ENCODE data around the gene GHR.
"Not testable (repeated sequence)": the region's sequence is repeated elsewhere in the genome, so short reads cannot be mapped to it uniquely, and the experiment has no call there.

GHR gene

DNA sequence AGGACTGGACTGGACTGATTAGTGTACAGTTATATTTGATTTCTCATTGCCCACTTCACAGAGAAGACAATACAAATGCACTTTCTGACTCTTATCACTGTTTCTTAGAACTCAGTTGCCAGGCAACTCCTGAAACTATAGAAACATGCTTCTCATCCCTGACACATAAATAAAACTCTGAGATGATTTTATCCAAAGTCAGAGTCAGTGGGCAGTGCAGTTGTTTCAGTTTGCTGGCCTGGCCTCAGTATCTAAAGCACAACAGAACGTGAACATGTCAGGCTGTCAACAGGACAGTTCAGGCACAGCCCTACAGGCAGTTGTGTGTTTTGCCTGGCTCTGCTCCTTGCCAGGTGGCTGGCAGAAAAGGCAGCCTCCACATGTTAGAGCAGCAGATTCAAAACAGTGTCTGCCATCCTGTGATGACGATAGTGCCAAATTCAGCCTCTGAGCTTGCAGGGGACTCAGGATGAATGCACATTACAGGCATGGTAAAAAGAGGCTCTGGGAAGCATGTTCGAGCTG is 268.2 kb downstream of the GHR start:
- DNase-seq (ENCODE audit: low read depth in 1 of 2, low spot score in 1 of 2), result no peak

DNA sequence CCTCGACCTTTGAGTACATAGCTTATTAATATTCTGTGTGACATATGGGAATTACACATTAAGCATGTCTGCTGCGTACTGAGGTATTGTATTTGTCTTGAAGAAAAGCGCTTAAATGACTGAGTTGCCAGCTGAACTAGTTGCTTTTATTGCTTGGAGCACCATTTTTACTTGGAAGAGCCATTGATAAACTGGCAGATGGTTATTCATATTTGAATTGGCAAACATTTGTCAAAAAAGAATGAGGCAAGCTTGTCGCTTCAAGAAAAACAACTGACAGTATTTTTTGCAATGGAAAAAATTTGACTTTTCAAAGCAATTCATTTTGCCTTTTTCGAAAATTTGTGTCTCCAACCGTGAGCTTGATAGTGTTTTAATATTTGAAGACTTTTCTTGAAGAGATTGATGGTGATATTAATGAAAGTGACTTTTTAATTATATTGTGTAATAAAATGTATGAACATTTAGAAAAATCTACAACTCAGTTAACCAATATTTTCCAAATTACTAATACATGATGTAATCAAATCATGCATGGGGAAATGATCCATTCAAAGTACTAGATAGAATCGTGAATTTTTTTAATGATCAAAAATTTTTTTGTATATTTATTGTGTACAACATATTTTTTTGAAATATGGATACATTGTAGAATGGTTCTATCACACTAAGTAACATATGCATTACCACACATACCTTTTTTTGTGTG is 278.3 kb downstream of the GHR start:
- no peak for DNase-seq (ENCODE audit: low read depth in 1 of 2, low spot score in 1 of 2)

DNA sequence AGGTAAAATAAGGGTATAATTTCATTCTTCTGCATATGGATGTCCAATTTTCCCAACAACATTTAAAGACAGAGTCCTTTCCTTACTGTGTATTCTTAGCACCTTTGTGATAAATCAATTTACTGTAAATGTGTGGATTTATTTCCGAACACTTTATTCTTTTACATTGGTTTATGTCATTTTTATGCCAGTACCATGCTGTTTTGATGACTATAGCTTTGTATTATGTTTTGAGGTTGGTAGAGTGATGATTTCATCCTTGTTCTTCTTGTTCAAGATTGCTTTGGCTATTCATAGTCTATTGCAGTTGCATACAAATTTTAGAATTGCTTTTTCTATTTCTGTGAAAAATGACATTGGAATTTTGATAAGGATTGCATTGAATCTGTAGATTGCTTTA is 280.0 kb downstream of the GHR start:
- DNase-seq (ENCODE audit: low read depth in 1 of 2, low spot score in 1 of 2), result no peak

DNA sequence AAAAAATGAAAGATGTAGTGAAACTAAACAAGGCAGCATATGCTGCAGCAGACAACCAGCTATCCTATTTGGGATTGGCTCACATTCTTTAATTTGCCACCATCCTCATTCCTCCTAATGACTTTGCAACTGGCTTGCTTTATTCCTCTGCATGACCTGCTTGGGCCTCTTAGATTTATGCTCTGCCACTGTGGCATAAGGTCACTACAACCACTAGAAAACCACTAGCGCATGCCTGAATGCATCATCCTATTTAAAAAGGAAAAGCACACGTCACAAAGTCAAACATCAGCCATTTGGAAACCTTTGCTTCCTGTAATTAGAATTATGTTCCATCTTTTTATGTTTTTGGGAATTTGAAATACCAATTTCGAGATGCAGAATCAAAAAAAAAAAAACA is 292.5 kb downstream of the GHR start:
- no peak for DNase-seq (ENCODE audit: low read depth in 1 of 2, low spot score in 1 of 2)

DNA sequence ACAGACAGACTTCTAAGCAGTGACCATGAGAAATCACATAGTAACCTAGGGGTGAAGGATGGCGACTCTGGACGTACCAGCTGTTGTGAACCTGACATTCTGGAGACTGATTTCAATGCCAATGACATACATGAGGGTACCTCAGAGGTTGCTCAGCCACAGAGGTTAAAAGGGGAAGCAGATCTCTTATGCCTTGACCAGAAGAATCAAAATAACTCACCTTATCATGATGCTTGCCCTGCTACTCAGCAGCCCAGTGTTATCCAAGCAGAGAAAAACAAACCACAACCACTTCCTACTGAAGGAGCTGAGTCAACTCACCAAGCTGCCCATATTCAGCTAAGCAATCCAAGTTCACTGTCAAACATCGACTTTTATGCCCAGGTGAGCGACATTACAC is 295.4 kb downstream of the GHR start:
- no peak for DNase-seq (ENCODE audit: low read depth in 1 of 2, low spot score in 1 of 2)

DNA sequence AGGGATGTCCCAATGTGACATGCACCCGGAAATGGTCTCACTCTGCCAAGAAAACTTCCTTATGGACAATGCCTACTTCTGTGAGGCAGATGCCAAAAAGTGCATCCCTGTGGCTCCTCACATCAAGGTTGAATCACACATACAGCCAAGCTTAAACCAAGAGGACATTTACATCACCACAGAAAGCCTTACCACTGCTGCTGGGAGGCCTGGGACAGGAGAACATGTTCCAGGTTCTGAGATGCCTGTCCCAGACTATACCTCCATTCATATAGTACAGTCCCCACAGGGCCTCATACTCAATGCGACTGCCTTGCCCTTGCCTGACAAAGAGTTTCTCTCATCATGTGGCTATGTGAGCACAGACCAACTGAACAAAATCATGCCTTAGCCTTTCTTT is 295.8 kb downstream of the GHR start:
- no peak for DNase-seq (ENCODE audit: low read depth in 1 of 2, low spot score in 1 of 2)

DNA sequence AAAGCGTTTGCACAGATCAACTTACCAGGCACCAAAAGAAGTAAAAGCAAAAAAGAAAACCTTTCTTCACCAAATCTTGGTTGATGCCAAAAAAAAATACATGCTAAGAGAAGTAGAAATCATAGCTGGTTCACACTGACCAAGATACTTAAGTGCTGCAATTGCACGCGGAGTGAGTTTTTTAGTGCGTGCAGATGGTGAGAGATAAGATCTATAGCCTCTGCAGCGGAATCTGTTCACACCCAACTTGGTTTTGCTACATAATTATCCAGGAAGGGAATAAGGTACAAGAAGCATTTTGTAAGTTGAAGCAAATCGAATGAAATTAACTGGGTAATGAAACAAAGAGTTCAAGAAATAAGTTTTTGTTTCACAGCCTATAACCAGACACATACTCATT is 297.0 kb downstream of the GHR start:
- no peak for DNase-seq (ENCODE audit: low read depth in 1 of 2, low spot score in 1 of 2)

DNA sequence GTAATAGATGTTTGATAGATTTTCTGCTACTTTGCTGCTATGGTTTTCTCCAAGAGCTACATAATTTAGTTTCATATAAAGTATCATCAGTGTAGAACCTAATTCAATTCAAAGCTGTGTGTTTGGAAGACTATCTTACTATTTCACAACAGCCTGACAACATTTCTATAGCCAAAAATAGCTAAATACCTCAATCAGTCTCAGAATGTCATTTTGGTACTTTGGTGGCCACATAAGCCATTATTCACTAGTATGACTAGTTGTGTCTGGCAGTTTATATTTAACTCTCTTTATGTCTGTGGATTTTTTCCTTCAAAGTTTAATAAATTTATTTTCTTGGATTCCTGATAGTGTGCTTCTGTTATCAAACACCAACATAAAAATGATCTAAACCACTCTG is 298.2 kb downstream of the GHR start:
- DNase-seq (ENCODE audit: low read depth in 1 of 2, low spot score in 1 of 2), result no peak

DNA sequence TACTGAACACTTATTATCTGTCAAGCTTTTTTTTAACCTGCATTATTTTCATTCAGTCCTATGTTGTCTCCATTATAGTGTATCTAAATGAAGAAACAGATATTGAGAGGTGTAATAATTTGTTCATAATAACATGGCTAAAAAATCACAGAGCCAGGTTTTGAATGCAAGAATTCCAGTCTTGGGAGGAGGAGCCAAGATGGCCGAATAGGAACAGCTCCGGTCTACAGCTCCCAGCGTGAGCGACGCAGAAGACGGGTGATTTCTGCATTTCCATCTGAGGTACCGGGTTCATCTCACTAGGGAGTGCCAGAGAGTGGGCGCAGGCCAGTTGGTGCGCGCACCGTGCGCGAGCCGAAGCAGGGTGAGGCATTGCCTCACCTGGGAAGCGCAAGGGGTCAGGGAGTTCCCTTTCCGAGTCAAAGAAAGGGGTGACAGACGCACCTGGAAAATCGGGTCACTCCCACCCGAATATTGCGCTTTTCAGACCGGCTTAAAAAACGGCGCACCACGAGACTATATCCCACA is 311.4 kb downstream of the GHR start:
- not testable (repeated sequence) for DNase-seq (ENCODE audit: low read depth in 1 of 2, low spot score in 1 of 2)

DNA sequence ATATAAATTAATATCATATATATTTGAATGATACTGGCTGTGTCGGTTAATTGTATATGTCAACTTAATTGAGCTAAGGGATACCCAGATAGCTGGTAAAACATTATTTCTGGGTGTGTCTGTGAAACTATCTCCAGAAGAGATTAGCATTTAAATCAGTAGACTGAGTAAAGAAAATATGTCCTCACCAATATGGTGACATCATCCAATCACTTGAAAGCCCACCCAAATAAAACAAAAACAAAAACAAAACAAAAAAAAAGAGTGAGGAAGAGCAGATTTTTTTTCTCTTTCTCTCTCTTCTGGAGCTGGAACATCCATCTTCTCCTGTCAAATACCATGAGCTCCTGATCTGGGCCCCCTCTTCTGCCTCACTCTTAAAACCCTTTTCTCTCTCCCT is 317.7 kb downstream of the GHR start:
- no peak for DNase-seq (ENCODE audit: low read depth in 1 of 2, low spot score in 1 of 2)

DNA sequence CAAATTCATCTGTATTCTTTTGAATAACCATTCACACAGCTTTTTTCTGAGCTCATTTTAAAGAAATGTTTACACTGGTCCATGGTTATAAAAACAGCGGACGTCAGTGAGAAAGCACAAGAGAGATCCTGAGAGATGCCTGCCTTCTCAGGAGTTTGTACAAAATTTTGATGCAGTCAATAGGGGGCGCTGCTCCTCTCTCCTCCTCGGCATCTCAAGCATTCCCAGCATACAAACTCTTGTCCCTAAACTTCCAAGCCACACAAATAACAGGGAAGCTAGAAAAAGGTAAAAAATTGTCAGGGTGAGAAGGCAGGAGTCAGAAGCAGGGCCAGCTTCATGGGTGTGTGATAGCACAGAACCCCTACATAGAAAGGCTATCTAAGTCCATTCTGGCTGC is 322.2 kb downstream of the GHR start:
- DNase-seq (ENCODE audit: low read depth in 1 of 2, low spot score in 1 of 2), result no peak

DNA sequence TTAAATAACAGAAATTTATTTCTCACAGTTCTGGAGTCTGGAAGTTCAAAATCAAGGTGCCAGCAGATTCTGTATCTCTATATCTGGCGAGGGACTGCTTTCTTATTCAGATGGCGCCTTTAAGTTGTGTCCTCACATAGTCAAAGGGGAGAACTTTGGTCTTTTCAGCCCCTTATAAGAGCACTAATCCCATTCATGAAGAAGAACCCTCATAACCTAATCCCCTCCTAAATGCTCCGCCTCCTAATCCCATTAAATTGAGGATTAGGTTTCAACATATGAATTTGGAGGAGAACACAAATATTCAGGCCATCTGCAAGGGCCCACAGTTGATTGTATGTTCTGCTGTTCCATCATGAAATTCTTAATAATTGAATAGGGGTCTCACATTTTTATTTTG is 322.6 kb downstream of the GHR start:
- DNase-seq (ENCODE audit: low read depth in 1 of 2, low spot score in 1 of 2), result no peak

DNA sequence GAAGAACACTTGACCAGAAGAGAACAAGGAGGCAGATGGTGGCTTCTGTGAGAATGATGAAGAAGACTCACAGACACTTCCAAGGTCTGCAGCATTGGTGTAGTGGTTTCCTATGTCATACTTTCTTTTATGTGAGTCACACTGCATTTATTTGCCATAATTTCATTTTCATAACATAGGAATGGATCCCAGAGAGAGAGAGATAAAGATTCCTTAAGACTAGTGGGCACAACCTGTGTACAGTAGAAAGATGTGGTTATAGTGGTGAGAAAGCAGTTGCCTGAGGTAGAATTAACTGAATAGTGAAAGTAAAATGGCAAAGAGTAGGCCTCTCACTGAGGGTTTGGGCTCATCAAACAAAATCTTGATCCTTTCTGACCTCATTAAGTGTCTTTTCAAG is 325.8 kb downstream of the GHR start:
- DNase-seq (ENCODE audit: low read depth in 1 of 2, low spot score in 1 of 2), result no peak

DNA sequence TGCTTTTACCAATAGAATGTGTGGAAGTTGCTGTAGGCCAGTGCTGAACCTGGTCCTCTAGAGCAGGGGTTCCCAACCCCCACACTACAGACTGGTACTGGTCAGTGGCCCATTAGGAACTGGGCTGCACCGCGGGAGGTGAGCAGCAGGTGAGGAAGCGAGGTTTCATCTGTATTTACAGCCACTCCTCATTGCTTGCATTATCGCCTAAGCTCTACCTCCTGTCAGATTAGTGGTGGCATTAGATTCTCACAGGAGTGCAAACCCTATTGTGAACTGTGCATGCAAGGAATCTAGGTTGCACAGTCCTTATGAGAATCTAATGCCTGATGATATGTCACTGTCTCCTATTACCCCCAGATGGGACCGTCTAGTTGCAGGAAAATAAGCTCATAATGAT is 327.3 kb downstream of the GHR start:
- DNase-seq (ENCODE audit: low read depth in 1 of 2, low spot score in 1 of 2), result no peak

DNA sequence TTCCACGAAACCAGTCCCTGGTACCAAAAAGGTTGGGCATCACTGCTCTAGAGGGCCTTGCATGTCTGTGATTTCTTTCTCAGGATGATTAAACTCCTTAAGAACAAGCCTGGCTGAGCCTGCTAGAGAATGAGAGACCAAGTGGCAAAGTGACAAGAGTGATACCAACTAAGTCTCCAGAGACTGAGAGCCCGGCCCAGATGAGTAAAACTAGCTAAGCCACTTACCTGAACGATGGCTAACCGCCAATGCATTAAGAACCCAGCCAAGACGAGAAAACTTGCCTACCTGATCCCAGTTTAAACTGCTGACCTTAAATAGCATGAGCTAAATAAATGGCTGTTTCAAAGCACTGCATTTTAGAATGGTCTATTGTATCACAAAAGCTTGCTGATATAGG is 327.8 kb downstream of the GHR start:
- DNase-seq (ENCODE audit: low read depth in 1 of 2, low spot score in 1 of 2), result no peak

DNA sequence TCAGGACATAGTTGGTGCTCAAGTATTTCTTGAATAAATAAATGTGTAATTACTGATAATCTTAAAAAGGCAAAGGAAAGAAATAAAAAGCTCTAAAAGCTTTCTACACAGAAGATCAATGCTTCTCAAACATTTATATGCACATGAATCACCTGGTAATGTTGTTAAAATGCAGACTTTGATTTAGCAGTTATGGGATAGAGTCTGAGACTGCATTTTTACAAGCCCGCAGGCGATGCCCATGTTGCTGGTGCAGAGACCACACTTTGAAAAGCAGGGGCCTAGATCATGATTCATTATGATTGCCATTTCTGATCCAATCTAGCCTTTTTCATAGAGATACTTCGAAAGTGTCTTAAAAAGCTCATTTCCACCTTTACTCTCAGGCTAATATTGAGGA is 329.9 kb downstream of the GHR start:
- no peak for DNase-seq (ENCODE audit: low read depth in 1 of 2, low spot score in 1 of 2)

DNA sequence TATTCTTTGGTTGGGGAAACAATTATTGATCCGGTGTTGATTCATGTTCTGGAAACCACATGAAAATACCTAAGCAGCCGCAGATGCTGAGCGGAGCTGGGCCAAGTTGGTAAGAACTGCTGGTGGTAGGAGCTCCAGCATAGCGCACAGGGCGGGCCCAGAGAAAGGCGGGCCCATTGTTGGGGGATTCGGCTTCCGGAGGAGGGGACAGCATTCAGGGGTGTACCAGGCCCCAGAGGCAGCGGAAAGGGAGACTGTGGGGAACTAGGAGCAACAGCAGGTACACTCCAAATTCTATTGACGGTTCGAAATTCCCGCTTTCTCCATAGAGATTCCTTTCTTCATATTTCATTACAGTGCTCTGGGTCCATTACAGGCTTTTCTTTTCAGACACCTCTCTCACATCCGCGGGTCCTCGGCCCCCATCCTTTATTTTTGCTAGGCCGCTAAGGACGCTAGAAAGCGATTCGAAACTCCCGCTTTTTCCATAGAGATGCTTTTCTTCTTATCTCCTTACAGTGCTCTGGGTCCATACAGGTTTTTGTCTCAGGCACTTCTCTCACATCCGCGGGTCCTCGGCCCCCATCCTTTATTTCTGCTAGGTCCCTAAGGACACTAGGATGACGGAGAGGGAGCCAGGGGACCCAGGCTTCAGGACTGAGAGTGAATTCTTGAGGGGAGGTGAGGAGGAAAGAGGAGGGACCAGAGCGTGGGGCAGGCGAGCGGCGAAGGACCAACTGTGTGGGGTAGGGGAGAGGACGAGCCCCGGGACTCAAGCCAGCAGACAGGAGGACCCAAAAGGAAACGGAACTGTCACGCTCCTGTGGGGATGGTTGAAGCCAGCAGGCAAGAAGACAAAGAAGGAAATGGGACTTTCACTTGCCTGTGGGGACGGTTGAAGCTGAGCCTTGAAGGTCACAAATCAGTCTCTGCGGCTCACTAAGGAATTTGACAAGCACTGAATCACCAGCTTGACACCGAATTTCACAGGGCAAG is 333.7 kb downstream of the GHR start, which contains the start of gene CCDC152:
Gene CCDC152 (plus strand): TSS at position 213 of the 996 bp plus-strand sequence. CDS start 2,304 bp downstream, outside the sequence.
- DNase-seq (ENCODE audit: low read depth in 1 of 2, low spot score in 1 of 2), result peak; percentile 5 to 28

DNA sequence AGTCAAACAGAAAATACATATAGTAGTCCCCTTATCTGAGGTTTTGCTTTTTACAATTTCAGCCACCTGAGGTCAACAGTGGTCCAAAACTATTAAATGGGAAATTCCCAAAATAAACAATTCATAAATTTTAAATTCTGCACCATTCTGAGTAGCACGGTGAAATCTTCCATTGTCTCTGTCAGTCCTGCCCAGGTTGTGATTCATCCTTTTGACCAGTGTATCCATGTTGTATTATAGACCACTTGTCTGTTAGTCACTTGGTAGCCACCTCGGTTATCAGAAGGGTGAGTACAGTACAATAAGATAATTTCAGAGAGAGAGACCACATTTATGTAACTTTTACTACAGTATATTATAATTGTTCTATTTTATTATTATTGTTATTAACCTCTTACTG is 336.2 kb downstream of the GHR start:
- no peak for DNase-seq (ENCODE audit: low read depth in 1 of 2, low spot score in 1 of 2)

DNA sequence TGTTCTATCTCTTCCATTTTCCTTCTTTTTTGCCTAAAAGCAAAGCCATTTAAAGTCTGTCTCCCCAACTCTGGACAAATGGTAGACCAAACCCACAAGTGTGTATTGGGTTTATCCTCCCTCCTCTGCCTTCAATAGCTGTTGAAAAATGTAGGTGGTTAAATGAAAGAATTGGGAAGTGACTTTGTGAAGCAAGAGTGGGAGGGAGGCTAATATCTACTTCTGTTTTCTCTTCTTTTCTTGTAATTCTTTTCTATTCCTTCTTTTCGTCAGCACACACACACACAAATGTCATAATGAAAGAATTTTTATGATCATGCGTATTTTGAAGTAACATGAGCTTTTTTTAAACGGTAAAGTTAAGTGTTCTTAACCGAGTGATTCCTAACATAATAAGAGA is 337.2 kb downstream of the GHR start:
- no peak for DNase-seq (ENCODE audit: low read depth in 1 of 2, low spot score in 1 of 2)

DNA sequence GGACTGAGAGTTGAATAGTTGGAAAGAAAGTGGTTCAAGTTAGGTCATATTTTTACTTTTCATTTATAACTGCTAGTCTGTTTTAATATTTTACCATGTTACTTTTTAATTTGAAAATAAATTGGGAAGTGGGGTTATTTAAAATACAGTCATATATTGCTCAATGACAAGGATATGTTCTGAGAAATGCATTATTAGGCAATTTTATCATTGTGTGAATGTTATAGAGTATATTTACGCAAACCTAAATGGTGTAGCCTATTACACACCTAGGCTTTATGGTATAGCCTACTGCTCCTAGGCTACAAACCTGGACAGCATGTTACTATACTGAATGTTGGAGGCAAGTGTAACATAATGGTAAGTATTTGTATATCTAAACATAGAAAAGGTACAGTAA is 338.6 kb downstream of the GHR start:
- no peak for DNase-seq (ENCODE audit: low read depth in 1 of 2, low spot score in 1 of 2)

DNA sequence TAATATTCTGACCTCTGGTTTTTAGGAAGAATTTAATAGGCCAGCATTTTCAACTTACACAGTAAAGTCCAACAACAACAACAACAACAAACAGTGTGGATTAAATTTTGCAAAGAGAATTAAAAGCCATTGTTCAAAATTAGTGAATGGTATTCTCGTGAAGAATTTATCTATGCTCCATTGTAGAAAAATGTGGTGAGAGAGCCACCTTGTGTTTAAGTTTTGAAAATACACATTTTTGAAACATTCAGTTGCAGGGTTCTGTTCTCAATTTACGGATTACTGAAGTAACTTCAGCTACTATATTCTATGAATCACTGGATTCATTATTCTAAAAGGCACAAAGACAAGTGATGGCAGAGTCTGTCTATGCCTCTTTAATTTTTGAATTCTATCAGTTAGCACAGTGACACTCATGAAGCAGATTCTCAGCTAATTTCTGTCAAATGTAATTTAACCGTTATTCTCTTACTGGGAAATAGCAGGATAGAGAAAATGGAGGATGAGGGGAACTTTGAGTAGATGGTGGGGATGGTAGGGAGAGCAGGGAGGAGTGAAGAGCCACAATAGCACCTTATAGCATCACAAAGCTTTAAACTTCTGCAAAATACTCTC is 344.4 kb downstream of the GHR start:
- DNase-seq (ENCODE audit: low read depth in 1 of 2, low spot score in 1 of 2), result no peak

All from stimulated activated CD4-positive, alpha-beta T cell treated with anti-CD3 and anti-CD28 coated beads, Interleukin-15, amount 100 ng/mL, for 1 hour (primary cell).